WTC11 (cell line): ENCODE measurements around the gene C5orf15. TPM values are rescaled to one million over a fixed set of nuclear protein-coding genes. Genes with fewer than 3 reads are reported as not detected.

Experiments
- ATAC-seq: fragments of 200-7000 bp; cut with Tn5 transposase; 2 replicates; pipeline ENCODE4 v1.10.0; 2021; ENCODE audit warnings: mild to moderate bottlenecking, moderate library complexity
- CTCF ChIA-PET: fragments of 300-600 bp; sonication (Branson Sonifier 250); formaldehyde crosslinking; loops from one replicate; lab custom pipeline; 2021; ENCODE audit warnings: antibody characterized with exemption; lab: Charles Lee
- POLR2A ChIA-PET: fragments of 350-600 bp; sonication (Branson Sonifier 250); formaldehyde crosslinking; loops from one replicate; lab custom pipeline; 2021; ENCODE audit warnings: antibody characterized with exemption; lab: Charles Lee
- DNase-seq: peaks from one replicate; pipeline ENCODE4 v3.0.0; 2021; ENCODE audit warnings: low spot score
- H3K27ac Mint-ChIP-seq: 2 replicates; pipeline ENCODE4 v1.8.0; 2021; ENCODE audit warnings: mixed read lengths
- H3K27me3 Mint-ChIP-seq: 2 replicates; pipeline ENCODE4 v1.8.0; 2021; ENCODE audit warnings: low read depth, mild to moderate bottlenecking, moderate library complexity, mixed read lengths
- H3K36me3 Mint-ChIP-seq: 2 replicates; pipeline ENCODE4 v1.8.0; 2021; ENCODE audit warnings: mixed read lengths
- H3K4me1 Mint-ChIP-seq: 2 replicates; pipeline ENCODE4 v1.8.0; 2022; ENCODE audit warnings: mixed read lengths
- H3K4me3 Mint-ChIP-seq: 2 replicates; pipeline ENCODE4 v1.8.0; 2021; ENCODE audit warnings: mild to moderate bottlenecking, moderate library complexity, mixed read lengths
- H3K9me3 Mint-ChIP-seq: 2 replicates; pipeline ENCODE4 v1.8.0; 2021; ENCODE audit warnings: mixed read lengths
- AFF4 ChIP-seq: sonication (generic); formaldehyde crosslinking; IDR thresholded peaks from 2 replicates; pipeline ENCODE4 v1.8.1; 2023; ENCODE audit warnings: mild to moderate bottlenecking, missing genetic modification reagents, borderline replicate concordance
- CDX4 ChIP-seq: fragments of 250-450 bp; sonication (Bioruptor Pico); IDR thresholded peaks from 2 replicates; pipeline ENCODE4 v1.9.0; 2021; ENCODE audit warnings: moderate library complexity, mild to moderate bottlenecking, inconsistent platforms, borderline replicate concordance
- E2F4 ChIP-seq: sonication (generic); formaldehyde crosslinking; IDR thresholded peaks from 2 replicates; pipeline ENCODE4 v1.8.1; 2022; ENCODE audit warnings: low read depth, mild to moderate bottlenecking, moderate library complexity, missing genetic modification reagents, borderline replicate concordance
- EMX1 ChIP-seq: fragments of 250-450 bp; sonication (Bioruptor Pico); IDR thresholded peaks from 2 replicates; pipeline ENCODE4 v1.8.0; 2021; ENCODE audit warnings: mild to moderate bottlenecking
- ERG ChIP-seq: fragments of 250-450 bp; sonication (Bioruptor Pico); IDR thresholded peaks from 2 replicates; pipeline ENCODE4 v1.8.0; 2021; ENCODE audit warnings: mild to moderate bottlenecking
- ETV6 ChIP-seq: sonication (generic); formaldehyde crosslinking; IDR thresholded peaks from 2 replicates; pipeline ENCODE4 v1.8.1; 2022; ENCODE audit warnings: mild to moderate bottlenecking, missing genetic modification reagents
- FOXJ3 ChIP-seq: sonication (generic); formaldehyde crosslinking; IDR thresholded peaks from 2 replicates; pipeline ENCODE4 v1.9.0; 2021; ENCODE audit warnings: missing genetic modification reagents, mild to moderate bottlenecking, borderline replicate concordance
- FOXK1 ChIP-seq: sonication (generic); formaldehyde crosslinking; IDR thresholded peaks from 2 replicates; pipeline ENCODE4 v1.8.0; 2022; ENCODE audit warnings: mild to moderate bottlenecking, moderate library complexity, missing genetic modification reagents
- KAT7 ChIP-seq: sonication (generic); formaldehyde crosslinking; IDR thresholded peaks from 2 replicates; pipeline ENCODE4 v1.8.1; 2023; ENCODE audit warnings: missing genetic modification reagents, mild to moderate bottlenecking, borderline replicate concordance
- MXD4 ChIP-seq: fragments of 250-450 bp; sonication (Bioruptor Pico); IDR thresholded peaks from 2 replicates; pipeline ENCODE4 v1.8.0; 2021; ENCODE audit warnings: mild to moderate bottlenecking, moderate library complexity, borderline replicate concordance
- NFE2L1 ChIP-seq: sonication (generic); formaldehyde crosslinking; IDR thresholded peaks from 2 replicates; pipeline ENCODE4 v1.8.1; 2023; ENCODE audit warnings: missing genetic modification reagents
- RELA ChIP-seq: sonication (generic); formaldehyde crosslinking; IDR thresholded peaks from 2 replicates; pipeline ENCODE4 v1.8.1; 2022; ENCODE audit warnings: missing genetic modification reagents, mild to moderate bottlenecking, borderline replicate concordance
- SMAD4 ChIP-seq: sonication (generic); formaldehyde crosslinking; IDR thresholded peaks from 2 replicates; pipeline ENCODE4 v1.8.0; 2022; ENCODE audit warnings: mild to moderate bottlenecking, missing genetic modification reagents
- STAT6 ChIP-seq: sonication (generic); formaldehyde crosslinking; conservative IDR thresholded peaks from 2 replicates; pipeline ENCODE4 v1.8.1; 2023; ENCODE audit warnings: mild to moderate bottlenecking, low read depth, missing genetic modification reagents, moderate library complexity
- TP53 ChIP-seq: sonication (generic); formaldehyde crosslinking; IDR thresholded peaks from 2 replicates; pipeline ENCODE4 v1.8.1; 2023; ENCODE audit warnings: mild to moderate bottlenecking, missing genetic modification reagents
- ZNF121 ChIP-seq: sonication (generic); formaldehyde crosslinking; IDR thresholded peaks from 2 replicates; pipeline ENCODE4 v1.8.0; 2023; ENCODE audit warnings: missing genetic modification reagents
- ZNF263 ChIP-seq: sonication (generic); formaldehyde crosslinking; IDR thresholded peaks from 2 replicates; pipeline ENCODE4 v1.8.1; 2022; ENCODE audit warnings: low read depth, mild to moderate bottlenecking, moderate library complexity, missing genetic modification reagents
- ZNF281 ChIP-seq: sonication (generic); formaldehyde crosslinking; IDR thresholded peaks from 2 replicates; pipeline ENCODE4 v1.8.0; 2023; ENCODE audit warnings: mild to moderate bottlenecking, missing genetic modification reagents
- ZNF396 ChIP-seq: fragments of 250-450 bp; sonication (Bioruptor Pico); IDR thresholded peaks from 2 replicates; pipeline ENCODE4 v1.8.0; 2021; ENCODE audit warnings: mild to moderate bottlenecking, moderate library complexity, borderline replicate concordance
- ZNF532 ChIP-seq: fragments of 250-450 bp; sonication (Bioruptor Pico); IDR thresholded peaks from 2 replicates; pipeline ENCODE4 v1.9.0; 2021; ENCODE audit warnings: mild to moderate bottlenecking, borderline replicate concordance
- total RNA-seq: library from RNA; stranded (reverse); gene quantifications from 3 replicates; pipeline ENCODE4 v1.2.3, GENCODE V29; 2021

The C5orf15 gene
- total RNA-seq, 1 experiment from 2014 or later = 32.7 TPM

- H3K4me1 Mint-ChIP-seq = no peaks in the 10 kb centered on the region
- TF ChIP-seq RELA (no peak), NFE2L1 (no peak), FOXJ3 (no peak), FOXK1 (CRISPR knock-in tag) (no peak), MXD4 (no peak), ZNF121 (CRISPR knock-in tag) (no peak), ZNF396 (CRISPR knock-in tag) (no peak), EMX1 (no peak), SMAD4 (CRISPR knock-in tag) (no peak), ERG (CRISPR knock-in tag) (no peak), ETV6 (CRISPR knock-in tag) (no peak), KAT7 (CRISPR knock-in tag) (no peak), STAT6 (no peak), TP53 (CRISPR knock-in tag) (no peak), ZNF532 (CRISPR knock-in tag) (no peak), ZNF263 (CRISPR knock-in tag) (no peak), E2F4 (CRISPR knock-in tag) (no peak), CDX4 (no peak), ZNF281 (CRISPR knock-in tag) (no peak), AFF4 (no peak)
- POLR2A ChIA-PET = no interaction called here
- DNase-seq = no peak
- CTCF ChIA-PET = interaction anchor here (1.0 kb wide), 1 partner anchor 56 kb away, joined by 3 read pairs; no protein-coding TSS in a partner anchor
- no peak overlapping the region for H3K4me3 Mint-ChIP-seq
- no peaks in the 10 kb centered on the region for H3K9me3 Mint-ChIP-seq
- no peak overlapping the region for H3K27ac Mint-ChIP-seq
- ATAC-seq = no peak
- H3K36me3 Mint-ChIP-seq = peaks cover 56% of the 10 kb centered on the region
- H3K27me3 Mint-ChIP-seq = no peaks in the 10 kb centered on the region
These were observed 15.2 kb upstream of the C5orf15 start for GRCh38 chr5:133983674-133984073.
